AG08395 (cell line): ENCODE data around the gene SNRPA1.
A peak's percentile ranks its signal among the peaks of the same experiment; 100 is the strongest.
"Not testable (repeated sequence)": the region's sequence is repeated elsewhere in the genome, so short reads cannot be mapped to it uniquely, and the experiment has no call there.

ENCODE experiments used
- DNase-seq: peaks from one replicate; pipeline ENCODE4 v3.0.0; 2012; ENCODE audit warnings: mixed read lengths, low spot score

SNRPA1 gene

DNA sequence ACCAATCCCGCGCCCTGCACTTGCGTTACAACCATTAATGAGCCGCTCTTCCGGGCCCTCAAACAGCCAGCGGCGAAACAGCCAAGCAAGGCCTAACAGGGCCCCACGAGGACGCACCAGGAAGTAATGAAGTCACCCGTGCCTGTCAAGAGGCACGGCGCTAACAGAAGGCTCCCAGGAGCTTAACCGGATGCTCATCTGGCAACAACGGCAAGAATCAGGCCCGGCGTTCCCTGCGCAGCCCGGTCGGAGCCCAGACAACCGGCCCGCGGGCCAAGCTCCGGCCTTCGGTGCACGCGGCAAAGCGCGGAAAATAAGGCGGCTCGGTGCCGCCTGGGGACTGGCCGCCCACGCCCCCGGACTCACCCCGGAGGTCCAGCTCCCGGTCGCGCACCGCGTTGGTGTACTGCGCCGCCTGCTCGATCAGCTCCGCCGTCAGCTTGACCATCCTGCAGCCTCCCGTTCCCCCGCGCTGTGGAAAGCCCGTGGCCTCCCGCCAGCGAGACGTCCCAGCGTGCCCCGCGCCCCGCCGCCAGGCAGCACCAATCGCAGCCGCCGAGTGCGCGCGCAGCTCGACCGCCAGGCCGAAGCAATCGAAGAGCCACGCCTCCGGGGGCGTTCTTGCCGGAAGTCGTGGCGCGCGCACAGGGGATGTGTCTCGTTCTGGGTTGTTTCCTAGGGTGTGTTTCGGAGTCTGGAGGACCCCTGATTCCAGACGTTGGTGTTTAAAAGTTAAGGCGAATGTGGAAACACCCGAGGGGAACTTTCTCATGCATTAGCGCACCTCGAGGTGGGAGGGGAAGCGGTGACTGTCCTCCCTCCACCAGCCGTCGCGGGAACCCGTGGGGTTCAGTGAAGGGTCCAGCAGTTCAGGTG is at the start of gene SNRPA1:
TSS of gene SNRPA1 (minus strand) at position 518 of the 876 bp plus-strand sequence. CDS start at position 448, 70 bp downstream.
- peak; percentile 99 for DNase-seq

DNA sequence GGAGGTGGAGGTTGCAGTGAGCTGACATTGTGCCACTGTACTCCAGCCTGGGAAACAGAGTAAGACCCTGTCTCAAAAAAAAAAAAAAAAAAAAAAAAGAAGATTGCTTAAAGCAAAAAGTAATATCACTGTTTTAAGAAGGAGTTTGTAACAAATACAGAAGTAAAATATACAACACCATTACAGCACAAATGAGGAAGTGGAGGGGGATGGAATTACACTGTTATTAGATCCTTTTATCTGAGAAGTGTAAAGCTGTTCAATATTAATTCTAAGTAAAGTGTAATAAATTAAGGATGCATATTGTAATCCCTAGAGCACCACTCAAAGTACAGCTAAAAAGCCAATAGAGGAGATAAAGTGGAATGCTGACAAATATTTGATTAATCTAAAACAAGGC is 47.0 kb upstream of the SNRPA1 start:
- no peak for DNase-seq

DNA sequence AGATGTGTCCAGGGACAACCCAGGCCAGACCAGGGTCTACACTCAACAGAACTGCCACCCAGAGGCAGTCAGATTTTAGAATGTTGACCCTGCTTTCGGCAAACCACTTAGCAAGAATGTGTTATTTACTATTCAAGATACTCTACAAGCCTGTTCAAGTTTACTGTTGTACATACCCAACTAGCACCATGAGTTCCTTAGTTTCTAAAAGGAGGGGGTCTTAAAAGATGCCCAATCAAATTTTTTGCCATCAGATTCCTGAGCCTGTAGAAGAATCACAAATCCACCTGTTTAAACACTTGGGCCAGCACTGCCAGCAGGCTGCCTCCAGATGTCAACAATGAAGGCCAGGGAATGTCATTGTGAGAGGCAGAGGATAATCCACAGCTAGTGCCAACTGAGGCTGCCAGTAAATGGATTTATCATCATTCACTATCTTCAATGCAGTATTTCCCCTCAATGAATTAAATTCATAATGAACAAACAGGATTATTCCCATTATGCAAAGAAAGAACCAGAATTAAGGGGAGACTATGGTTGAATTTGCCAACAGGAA is 43.5 kb upstream of the SNRPA1 start:
- DNase-seq = no peak

DNA sequence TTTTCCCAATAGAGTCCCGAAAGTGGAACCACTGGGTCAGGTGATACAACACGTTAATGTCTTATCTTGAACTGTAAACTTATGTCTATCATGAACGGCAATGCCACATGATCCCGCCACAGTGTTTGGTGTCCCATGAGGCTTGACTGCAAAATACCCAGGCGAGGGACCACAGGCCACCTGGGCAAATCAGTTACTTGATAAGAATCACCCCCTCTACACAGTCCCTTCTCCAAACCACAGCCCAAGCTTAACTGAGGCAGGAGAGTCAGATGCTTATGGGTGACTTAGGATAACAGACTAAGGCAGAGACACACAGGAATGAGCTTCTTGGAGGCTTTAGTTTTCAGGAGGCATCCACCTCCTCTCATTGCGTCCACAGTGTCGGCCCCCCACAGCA is 42.9 kb upstream of the SNRPA1 start:
- DNase-seq = no peak

DNA sequence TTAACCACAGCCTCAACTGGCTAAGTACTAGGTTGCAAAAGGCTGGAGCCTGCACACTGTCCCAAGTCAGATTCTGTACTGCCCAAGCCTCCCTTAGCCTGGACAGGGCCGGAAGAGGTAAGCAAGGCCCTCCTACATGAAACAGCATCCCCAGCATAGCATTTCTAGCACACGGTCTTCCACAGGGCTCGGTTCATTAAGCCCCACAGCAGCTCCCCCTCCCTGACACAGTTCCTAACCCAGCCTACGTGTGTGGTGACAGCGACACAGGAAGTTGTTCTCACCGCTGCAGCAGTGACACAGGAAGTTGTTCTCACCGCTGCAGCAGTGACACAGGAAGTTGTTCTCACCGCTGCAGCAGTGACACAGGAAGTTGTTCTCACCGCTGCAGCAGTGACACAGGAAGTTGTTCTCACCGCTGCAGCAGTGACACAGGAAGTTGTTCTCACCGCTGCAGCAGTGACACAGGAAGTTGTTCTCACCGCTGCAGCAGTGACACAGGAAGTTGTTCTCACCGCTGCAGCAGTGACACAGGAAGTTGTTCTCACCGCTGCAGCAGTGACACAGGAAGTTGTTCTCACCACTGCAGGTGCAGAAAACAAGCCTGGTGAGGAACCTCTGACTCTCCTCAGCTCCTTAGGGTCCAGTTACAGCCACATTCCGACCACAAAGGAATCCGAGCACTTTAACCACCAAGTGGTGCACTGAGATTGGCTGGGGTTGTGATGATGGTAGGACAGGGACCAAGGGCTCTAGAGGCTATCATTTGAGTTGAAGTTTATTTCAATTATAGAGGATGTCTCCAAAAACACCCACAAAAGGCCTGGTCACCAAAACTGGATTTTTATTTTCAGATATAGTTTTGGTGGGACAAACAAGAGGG is 39.1 kb upstream of the SNRPA1 start:
- not testable (repeated sequence) for DNase-seq

DNA sequence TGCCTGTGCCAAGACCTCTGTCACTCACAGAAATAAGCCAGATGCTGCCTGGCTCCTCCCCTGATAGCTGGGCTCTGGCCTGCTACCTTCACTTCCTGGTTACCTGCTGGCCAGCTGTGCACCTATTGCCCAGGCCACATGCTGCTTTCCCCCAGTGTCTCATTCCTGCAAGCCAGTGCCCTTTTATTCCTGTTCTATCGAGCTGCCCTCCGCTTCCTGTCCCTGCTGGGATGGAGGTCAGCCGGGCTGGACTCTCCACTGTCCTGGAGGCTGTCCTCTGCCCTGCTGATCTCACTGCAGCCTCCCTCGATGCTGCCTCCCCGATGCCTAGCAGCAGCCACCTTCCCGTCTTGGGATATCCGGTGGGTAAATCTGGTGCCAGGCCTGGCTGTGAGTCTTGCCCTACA is 37.0 kb upstream of the SNRPA1 start:
- DNase-seq = no peak

DNA sequence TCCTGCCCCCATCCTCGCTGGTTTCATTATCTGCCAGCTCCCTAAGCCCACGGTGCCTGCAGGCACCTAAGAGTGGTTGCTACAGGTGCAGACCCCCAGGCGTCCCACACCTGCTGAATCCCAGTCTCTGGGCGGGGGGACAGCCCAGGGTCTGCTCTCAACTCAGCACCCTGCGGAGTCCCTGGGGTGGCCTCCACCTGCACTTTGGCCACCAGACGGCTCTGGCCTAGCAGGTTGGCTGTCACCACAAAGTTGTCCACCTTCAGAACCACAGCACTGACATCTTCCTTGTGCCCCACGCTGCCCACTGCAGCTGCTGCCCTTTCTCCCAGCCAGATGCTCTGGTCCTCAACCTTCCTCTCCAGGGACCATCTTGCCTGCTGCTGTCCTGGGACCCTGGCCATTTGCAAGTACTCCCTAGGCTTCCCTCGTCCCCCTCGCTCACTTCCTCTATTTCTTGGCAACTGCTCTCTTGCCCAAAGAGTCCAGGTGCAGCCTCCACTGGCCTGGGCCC is 34.9 kb upstream of the SNRPA1 start:
- no peak for DNase-seq

DNA sequence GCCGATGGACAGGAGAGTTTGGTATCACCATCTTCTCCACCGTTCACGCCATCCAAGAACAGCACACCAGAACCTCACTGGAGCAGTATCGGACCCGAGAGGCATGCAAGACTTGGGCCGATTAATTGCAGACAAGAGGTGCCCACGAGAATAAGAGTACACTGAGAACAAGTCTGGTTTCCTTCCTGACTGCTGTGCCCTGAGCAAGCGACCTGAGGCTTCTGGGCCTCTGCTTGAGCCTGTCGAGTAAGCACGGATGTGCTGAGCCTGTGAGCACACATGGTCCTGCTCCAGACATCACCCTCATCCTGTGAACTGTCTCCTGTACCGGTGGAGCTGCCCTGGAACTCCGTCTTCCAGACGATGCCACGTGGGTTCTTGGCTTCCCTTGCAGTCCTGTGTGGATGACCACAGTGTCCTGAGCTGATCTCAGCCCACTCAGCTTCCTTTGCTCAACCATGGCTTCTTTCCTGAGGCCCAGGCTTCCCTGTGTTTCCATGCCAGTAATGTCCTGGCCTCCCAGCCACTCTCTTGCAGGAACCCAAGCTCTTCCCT is 34.3 kb upstream of the SNRPA1 start:
- no peak for DNase-seq

DNA sequence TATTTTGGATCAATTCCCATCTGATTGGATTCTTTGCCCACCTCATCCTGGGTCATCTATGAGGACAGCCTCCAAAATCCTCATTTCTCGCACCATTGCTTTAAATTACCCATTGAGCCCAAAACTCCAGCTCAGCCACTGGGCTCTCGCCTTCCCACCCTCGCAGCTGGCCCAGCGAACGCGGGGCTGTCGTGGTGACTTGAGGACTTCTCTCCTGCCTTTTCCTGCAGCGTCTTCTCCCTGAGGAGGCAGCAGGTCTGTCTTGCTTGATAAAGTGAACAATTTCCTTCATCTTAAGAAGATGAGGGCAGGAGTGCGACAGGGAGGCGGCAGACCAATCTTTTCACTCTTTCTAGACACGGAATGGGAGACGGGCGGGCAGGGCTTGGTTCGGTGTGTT is 33.0 kb upstream of the SNRPA1 start:
- DNase-seq = no peak

DNA sequence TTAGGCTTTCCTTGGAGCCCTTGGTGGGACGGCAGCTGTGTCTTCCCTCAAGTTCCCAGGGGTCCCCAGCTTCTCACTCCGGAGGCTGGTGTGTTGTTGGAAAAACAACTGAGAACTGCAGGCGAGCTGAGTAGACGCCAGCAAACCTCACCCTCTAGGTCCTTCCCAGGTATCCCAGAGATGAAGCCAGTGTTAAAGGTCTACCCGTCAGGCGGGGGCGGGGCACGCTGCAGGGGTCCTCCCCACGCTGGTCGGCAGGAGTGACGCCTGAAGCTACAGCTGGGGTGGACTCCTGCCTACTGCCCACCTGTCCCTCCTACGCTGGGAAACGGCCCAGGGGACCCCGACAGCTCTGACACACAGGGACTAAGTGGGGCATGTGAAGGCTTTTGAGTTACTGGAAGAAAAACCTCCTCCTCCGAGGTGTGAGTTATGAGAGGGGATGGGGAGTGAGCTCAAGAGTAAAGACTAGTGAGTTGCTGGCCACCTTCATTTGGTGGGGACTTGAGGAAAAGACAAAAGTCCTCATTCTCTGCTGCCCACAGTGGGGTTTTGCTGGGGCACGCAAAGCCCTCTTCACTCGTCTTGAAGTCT is 32.2 kb upstream of the SNRPA1 start:
- no peak for DNase-seq

DNA sequence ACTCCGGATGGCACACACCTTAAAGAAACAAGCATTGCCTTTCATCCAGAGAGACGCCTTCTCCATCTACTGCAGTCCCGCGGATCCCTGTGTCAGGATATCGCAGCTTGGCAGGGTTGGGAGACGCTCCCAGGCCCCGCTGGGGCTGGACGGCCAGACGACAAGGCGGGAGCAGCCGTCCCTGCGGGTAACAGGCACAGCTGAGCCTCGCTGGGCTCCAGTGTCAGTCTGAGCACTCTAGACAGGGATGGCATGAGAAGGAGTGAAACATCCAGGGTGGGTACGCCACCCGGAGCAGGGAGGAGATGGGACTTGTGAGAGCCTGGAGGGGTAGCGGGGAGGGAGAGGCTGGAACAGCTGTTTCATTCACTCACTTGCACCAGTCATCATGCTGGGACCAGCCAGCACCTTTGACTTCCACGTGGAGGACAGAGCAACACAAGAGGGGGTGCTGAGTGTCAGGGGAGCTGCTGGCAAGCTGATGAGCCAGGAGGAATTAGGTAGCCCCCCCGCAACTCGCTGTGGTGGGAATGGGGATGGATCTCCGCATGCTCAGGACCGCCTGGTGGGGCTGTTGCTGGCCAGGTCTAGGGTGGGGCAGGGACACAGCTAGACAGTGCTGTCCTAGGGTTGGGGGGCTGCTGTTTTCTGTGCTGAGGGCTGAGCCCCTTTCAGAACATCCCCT is 31.6 kb upstream of the SNRPA1 start:
- DNase-seq = no peak

DNA sequence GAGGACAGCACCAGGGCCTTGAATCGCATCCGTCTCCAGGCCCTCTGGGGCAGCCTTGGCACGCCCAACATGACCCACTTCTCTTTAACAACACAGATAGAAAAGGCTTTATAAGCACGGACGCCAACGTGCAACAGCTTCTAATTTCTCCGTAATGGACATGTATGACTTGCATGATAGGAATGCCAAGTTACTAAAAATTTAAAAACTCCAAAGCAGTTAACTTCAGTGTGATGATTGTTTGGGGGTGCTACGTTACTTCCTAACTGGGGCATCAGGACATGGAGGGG is 30.9 kb upstream of the SNRPA1 start:
- no peak for DNase-seq

DNA sequence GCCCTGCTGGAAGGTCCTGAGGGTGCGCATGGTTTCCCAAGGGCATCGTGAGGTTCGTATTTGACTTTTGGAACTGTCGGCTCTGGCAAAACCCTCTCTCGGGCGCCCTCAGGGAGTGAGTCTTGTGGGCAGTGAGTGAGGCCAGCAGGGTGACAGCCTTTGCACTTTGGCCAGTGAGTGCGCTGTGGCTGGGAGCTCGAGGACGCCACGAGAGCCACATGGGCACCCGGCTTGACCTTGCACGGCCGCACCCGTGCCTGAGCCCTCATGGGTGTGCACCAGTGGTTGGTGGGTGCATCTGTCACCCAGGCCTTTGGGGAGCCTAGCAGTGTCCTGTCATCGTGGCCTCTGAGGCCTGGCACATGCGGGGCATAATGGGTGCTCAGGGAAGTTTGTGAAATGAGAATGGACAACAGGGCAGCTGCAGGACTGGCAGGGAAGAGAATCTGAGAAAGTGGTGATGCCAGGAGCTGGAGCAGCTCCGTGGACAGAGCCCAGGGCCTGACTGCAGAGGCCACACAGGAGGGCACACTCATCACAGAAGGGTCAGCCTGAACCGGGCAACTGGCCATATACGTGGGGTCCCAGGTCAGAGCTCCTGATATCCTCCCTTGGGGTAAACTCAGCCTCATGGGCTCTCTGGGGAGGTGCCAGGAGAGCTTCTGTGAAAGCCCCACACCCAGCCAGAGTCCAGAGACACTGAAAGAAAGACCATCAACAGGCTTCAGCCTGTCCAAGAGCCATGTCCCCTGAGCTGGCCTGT is 30.4 kb upstream of the SNRPA1 start:
- DNase-seq = no peak

DNA sequence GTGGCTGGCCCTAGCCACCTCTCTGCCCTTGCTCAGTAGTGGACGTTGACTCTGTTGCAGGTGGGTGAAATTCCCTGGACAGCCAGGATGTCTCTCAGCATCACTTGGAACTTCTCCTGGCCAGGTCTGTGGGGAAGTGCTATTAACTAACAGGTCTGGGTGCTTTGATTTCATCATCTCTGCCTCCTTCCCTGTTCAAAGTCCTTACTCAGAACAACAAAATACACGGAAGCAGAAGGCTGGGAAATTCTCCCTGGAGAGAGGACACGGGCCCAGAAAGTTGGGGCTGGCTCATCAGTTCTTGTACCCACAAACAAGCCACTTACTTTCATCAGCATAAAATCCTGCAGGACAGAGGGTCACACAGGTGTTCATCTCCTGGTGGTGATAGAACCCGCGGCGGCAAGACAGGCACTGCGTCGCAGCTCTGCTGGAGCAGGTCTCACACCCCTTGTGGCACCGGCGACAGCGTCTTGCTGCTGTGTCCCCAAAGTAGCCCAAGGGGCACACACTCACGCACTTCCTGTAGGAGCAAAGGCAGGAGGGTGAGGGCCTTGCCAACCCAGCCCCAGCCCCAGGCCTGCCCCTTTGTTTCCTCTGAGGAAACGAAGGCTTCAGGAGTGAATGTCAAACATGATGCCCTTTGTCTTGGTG is 29.6 kb upstream of the SNRPA1 start:
- DNase-seq = no peak

DNA sequence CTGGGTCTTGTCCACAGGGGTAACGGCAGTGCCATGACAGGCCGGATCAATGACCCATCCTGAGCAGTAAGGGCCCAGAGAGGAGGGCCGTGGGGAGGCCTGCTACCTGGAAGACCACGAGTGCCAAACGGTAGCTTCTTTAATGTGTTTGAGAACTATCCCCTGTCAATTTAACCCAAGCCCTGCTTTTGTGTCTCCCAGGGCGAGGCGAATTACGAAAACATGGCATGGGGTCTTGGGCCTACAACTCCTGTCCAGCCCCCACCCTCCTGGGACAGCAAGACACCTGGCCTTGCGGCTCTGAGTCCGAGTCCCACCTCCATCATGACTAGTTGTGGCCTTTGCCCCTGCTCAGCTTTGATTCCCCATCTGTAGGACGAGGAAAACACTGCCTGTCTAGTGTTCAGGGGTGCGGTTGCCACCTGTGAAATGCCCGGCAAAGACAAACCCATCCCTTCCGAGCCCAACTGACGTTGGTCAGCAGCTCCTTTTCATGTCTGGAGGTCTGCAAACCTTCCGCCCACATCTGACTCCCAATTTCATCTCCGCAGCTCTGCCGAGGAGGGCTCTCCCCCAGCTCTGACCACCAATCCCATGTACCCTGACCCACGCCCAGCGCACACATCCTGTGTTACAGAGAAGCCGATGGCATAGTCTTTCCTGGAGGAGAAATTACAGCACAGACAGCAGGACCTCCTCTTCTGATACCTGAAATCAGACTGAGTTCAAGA is 28.9 kb upstream of the SNRPA1 start:
- DNase-seq = no peak

DNA sequence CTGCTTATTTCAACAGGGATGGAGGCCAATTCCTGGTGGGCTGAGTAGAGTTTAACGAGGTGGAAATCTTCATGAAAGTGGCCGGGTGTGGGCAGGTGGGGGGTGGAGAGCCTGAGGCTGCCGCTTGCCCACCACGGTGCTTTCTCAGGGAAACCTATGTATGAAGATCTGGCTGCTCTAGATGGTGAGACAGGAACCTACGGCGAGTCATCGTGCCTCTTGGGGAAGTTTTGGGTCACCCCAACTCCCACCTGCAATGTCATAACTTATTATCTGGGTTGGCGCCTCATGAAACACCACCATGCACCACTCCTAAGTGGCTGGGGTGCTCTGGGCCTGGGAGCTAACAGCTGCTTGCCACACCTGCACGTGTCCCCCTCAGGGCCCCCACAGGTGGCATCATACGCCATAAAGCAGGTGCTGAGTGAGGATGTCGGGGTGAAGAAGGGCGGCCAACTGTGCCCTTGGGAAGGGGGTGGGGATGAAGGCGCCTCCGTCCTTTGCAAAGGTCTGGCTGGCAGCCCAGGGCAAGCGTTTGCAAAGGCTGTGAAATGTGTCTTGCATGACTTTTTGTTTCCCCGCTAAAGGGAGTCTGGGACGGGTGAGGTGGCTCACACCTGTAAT is 27.9 kb upstream of the SNRPA1 start:
- no peak for DNase-seq

DNA sequence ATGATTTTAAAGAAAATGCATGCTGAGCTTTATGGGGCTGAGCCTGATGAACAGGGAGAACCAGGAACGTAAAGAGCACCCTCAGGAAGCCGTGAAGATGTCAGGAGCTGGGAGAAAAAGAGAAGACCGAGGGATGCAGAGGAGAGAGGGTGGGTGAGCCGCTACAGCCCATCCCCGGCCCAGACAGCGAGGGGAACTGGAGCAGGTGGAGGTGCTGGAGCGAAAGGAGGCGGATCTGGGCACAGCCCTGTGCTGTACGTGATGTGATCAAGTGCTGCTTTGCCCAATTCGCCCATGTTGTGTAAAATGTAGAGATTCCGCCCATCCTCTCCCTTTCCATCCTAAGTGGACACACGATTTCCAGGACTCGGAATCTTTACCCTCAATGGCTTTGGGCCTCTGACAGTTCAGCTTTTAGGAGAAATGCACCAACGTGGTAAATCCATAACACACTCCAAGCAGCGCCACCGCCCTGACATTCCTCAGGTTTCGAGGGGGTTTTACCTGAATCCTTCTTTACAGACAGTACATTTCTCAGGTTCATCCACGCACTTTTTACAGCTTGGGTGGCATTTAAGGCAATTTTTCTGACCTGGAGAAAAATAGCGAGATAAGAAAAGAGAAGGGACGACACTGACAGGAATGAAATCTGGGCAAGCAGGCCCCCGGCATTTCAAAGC is 27.1 kb upstream of the SNRPA1 start:
- no peak for DNase-seq

DNA sequence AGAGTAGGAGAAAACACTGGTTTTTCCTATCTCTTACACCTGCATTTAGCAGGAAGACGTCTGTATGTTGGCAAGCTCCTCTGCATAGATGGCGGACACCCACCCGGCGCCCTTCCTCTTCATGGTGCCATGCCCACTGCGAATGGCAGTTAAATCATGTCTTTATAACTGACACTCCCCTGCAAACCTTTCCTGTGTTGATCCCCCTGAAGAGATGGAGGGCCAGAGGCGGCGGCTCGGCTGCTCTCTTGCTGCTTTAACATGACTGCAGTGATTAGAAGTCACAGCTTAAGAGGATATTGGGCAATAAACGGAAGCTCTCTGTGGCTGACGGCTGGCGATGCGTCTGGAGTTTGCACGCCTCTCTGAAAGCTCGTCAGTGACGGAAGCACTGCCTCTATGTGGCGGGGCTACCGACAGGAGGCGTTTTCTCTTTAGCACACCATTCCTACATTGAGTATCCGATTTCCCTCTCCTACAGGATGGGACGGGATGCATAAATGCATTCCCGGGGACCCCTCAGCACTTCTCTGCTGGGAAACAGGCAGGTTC is 25.5 kb upstream of the SNRPA1 start:
- DNase-seq = peak; percentile 71
